HG02938 (cell line): ENCODE measurements around the gene TSHZ1.

Experiments
- ATAC-seq: cut with Tn5 transposase; IDR thresholded peaks from one replicate; pipeline ENCODE4 v1.9.1; 2021; ENCODE audit warnings: mild to moderate bottlenecking, moderate library complexity; ENCODE audit not compliant: unreplicated experiment

The TSHZ1 gene

GRCh38 chr18:75206452-75207309 is 3.9 kb upstream of the TSHZ1 start:
- ATAC-seq, result no peak

- no peak for ATAC-seq
These were observed 3.1 kb upstream of the TSHZ1 start for GRCh38 chr18:75207310-75208154.

GRCh38 chr18:75208155-75208835 is 2.3 kb upstream of the TSHZ1 start:
- peak; percentile 9 for ATAC-seq

- peak; percentile 30 for ATAC-seq
These were observed 1.8 kb upstream of the TSHZ1 start for GRCh38 chr18:75208836-75209128.

GRCh38 chr18:75209129-75209950 is 1.3 kb upstream of the TSHZ1 start, which contains the start of gene PTGR3:
Gene PTGR3 (minus strand): TSS chr18:75209139. CDS start chr18:75209058, 81 bp downstream.
- peak; percentile 42 for ATAC-seq

GRCh38 chr18:75209951-75210258 is 692 bp upstream of the TSHZ1 start:
- no peak for ATAC-seq

- no peak for ATAC-seq
These were observed 515 bp downstream of the TSHZ1 start for GRCh38 chr18:75211002-75211621.

GRCh38 chr18:75211626-75211952 is 992 bp downstream of the TSHZ1 start:
- no peak for ATAC-seq

- no peak for ATAC-seq
These were observed 1.6 kb downstream of the TSHZ1 start for GRCh38 chr18:75211953-75212750.

- no peak for ATAC-seq
These were observed 2.1 kb downstream of the TSHZ1 start for GRCh38 chr18:75212751-75213090.

- no peak for ATAC-seq
These were observed 3.2 kb downstream of the TSHZ1 start for GRCh38 chr18:75213611-75214331.

- no peak for ATAC-seq
These were observed 3.7 kb downstream of the TSHZ1 start for GRCh38 chr18:75214332-75214690.

- no peak for ATAC-seq
These were observed 4.3 kb downstream of the TSHZ1 start for GRCh38 chr18:75214766-75215510.

- no peak for ATAC-seq
These were observed 5.1 kb downstream of the TSHZ1 start for GRCh38 chr18:75215663-75216062.

- no peak for ATAC-seq
These were observed 5.8 kb downstream of the TSHZ1 start for GRCh38 chr18:75216212-75216910.

GRCh38 chr18:75216911-75217689 is 6.5 kb downstream of the TSHZ1 start:
- no peak for ATAC-seq
